ENCODE measurements around the gene VWCE.
"Not testable (repeated sequence)": the region's sequence is repeated elsewhere in the genome, so short reads cannot be mapped to it uniquely, and the experiment has no call there.

VWCE gene

DNA sequence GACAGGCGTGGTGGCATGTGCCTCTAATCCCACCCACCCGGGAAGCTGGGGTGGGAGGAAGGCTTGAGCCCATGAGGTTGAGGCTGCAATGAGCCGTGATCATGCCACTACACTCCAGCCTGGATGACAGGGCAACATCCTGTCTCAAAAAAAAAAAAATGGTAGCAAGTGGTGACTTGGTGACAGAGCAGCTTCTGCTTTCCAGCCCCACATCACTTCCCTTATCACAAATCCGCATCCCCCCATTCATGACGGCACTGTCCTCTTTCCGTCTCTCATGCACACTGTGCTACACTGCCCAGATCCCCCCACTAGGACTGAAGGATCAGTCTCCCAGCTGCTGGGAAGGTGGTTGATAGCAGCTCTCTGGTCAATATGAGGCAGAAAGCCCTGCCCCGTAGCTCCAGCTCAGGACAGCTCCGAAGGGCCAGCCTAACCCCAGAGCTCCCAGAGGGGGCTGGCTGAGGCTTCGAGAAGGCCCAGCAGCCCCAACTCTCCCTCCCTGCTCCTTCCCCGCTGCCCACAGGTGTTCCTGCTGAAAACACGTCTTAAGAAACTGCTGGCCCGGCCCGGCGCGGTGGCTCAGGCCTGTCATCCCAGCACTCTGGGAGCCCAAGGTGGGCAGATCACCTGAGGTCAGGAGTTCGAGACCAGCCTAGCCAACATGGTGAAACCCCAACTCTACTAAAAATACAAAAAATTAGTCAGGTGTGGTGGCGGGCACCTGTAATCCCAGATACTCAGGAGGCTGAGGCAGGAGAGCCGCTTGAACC lies 38.2 kb downstream of the VWCE start:
- no peak overlapping the region for H3K4me3 ChIP-seq (replicated peaks; ENCODE audit: insufficient read depth, low read length)
- peak; percentile 17 to 42 for DNase-seq (ENCODE audit: low read depth in 1 of 2, low spot score in 1 of 2)
- no peaks in the 10 kb centered on the region for H3K27me3 ChIP-seq (ENCODE audit: insufficient read depth, poor library complexity, severe bottlenecking)
- TF ChIP-seq POLR2AphosphoS5 (IDR thresholded peaks at IDR 0.05; ENCODE audit: low read depth) (no peak), SPI1 (IDR thresholded peaks at IDR 0.05; ENCODE audit: borderline replicate concordance, low read depth) (peak; percentile 69)
- TF ChIP-seq, protein P1, sequence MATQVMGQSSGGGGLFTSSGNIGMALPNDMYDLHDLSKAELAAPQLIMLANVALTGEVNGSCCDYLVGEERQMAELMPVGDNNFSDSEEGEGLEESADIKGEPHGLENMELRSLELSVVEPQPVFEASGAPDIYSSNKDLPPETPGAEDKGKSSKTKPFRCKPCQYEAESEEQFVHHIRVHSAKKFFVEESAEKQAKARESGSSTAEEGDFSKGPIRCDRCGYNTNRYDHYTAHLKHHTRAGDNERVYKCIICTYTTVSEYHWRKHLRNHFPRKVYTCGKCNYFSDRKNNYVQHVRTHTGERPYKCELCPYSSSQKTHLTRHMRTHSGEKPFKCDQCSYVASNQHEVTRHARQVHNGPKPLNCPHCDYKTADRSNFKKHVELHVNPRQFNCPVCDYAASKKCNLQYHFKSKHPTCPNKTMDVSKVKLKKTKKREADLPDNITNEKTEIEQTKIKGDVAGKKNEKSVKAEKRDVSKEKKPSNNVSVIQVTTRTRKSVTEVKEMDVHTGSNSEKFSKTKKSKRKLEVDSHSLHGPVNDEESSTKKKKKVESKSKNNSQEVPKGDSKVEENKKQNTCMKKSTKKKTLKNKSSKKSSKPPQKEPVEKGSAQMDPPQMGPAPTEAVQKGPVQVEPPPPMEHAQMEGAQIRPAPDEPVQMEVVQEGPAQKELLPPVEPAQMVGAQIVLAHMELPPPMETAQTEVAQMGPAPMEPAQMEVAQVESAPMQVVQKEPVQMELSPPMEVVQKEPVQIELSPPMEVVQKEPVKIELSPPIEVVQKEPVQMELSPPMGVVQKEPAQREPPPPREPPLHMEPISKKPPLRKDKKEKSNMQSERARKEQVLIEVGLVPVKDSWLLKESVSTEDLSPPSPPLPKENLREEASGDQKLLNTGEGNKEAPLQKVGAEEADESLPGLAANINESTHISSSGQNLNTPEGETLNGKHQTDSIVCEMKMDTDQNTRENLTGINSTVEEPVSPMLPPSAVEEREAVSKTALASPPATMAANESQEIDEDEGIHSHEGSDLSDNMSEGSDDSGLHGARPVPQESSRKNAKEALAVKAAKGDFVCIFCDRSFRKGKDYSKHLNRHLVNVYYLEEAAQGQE (IDR thresholded peaks at IDR 0.05; ENCODE audit: insufficient replicate concordance, low read depth): no peak
- H3K27ac ChIP-seq (replicated peaks): no peak overlapping the region

DNA sequence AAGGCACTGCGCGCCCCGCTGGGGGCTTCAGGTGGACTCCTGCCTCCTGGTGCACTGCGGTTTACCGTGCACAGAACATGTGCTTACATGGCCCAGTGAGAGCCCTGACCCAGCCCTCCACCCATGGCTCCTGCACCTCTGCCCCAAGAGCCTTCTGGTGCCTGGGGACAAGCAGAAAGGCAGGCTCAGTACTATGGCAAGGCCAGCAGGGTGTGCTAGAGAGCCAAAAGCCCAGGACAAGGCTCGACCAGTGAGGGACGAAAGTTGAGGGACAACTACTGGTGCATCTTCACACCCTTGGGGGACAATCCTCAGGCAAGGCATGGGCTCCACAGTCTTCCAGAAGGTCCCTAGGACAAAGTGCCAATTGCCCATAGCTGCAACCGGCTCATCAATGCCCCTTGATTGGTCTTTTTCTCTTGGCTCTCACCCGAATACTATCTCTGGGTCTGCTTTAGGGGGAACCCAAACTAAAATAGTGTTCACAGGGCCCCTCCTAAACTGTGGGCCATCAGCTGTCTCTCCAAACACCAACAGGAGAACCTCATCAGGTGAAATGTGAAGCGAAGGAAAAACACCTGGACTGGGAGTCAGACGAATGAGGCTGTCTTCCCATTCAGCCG lies 40.6 kb downstream of the VWCE start:
- DNase-seq (ENCODE audit: low read depth in 1 of 2, low spot score in 1 of 2): peak; percentile 43 to 69
- H3K27me3 ChIP-seq (ENCODE audit: insufficient read depth, poor library complexity, severe bottlenecking): no peaks in the 10 kb centered on the region
- no peak overlapping the region for H3K4me3 ChIP-seq (replicated peaks; ENCODE audit: insufficient read depth, low read length)
- H3K27ac ChIP-seq (replicated peaks): no peak overlapping the region
- TF ChIP-seq, protein P2, sequence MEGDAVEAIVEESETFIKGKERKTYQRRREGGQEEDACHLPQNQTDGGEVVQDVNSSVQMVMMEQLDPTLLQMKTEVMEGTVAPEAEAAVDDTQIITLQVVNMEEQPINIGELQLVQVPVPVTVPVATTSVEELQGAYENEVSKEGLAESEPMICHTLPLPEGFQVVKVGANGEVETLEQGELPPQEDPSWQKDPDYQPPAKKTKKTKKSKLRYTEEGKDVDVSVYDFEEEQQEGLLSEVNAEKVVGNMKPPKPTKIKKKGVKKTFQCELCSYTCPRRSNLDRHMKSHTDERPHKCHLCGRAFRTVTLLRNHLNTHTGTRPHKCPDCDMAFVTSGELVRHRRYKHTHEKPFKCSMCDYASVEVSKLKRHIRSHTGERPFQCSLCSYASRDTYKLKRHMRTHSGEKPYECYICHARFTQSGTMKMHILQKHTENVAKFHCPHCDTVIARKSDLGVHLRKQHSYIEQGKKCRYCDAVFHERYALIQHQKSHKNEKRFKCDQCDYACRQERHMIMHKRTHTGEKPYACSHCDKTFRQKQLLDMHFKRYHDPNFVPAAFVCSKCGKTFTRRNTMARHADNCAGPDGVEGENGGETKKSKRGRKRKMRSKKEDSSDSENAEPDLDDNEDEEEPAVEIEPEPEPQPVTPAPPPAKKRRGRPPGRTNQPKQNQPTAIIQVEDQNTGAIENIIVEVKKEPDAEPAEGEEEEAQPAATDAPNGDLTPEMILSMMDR (IDR thresholded peaks at IDR 0.05; ENCODE audit: insufficient read depth, low read length): peak; percentile 99
- no peak for TF ChIP-seq SPI1 (IDR thresholded peaks at IDR 0.05; ENCODE audit: borderline replicate concordance, low read depth)

DNA sequence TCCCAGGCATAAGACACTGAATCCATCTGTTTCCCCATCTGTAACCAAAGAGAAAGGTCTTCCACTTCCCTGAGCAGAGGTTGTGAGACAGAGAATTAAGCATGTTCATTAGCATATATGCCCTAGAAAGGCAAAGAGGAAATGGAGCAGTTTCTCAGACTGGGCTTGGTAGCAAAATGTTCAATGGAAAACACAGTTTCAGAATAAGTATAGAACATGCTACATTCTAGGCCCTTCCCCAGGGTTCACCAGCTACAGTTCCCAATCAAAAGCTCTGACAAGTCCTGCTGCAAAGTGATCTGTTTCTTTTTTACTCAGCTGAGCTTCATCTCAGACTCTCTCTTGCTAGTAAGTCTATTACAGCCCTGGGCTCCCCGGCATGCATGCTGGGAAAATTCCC lies 42.8 kb downstream of the VWCE start:
- not testable (repeated sequence) for H3K4me3 ChIP-seq (replicated peaks; ENCODE audit: insufficient read depth, low read length); H3K27me3 ChIP-seq (ENCODE audit: insufficient read depth, poor library complexity, severe bottlenecking); H3K27ac ChIP-seq (replicated peaks); DNase-seq (ENCODE audit: low read depth in 1 of 2, low spot score in 1 of 2)

DNA sequence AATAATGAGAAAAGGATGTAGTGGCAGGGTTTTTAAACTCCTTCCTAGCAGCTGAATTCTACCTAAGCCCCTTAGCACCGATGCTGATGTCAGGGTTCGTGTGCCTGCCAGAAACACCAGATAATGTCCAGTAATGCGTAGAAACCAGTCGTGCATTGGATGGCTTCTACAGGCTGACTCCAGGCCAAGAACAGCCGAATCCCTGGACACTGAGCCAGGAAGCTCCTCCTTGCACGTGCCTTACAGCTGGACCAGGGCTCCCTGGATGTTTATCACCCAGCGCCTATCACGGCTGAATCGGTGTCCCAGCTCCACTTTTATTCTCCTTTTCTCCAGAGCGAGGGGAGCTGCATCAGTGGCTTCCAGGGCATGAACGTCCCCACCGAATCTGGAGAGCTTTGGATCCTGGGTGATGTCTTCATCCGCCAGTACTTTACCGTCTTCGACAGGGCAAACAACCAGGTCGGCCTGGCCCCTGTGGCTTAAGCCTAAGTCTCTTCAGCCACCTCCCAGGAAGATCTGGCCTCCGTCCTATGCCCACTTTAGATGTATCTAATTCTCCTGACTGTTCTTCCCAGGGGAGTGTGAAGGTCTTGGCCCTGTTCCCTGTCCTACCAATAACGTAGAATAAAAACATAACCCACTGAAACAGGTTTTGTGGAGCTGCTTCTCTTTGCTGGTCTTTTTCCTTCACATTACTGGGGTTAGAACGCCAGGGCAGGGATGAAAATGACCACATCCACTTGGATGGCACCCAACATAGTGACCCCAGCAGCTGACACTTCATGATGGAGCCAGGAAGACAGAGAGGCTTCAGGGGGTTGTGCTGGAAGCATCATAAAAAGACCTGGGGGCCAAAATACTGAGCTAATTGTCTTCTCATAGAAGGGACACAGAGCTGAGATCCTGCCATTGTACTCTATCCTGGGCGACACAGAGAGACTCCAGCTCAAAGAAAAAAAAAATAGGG lies 44.0 kb downstream of the VWCE start:
- H3K4me3 ChIP-seq (replicated peaks; ENCODE audit: insufficient read depth, low read length); DNase-seq (ENCODE audit: low read depth in 1 of 2, low spot score in 1 of 2); H3K27me3 ChIP-seq (ENCODE audit: insufficient read depth, poor library complexity, severe bottlenecking); H3K27ac ChIP-seq (replicated peaks): not testable (repeated sequence)

DNA sequence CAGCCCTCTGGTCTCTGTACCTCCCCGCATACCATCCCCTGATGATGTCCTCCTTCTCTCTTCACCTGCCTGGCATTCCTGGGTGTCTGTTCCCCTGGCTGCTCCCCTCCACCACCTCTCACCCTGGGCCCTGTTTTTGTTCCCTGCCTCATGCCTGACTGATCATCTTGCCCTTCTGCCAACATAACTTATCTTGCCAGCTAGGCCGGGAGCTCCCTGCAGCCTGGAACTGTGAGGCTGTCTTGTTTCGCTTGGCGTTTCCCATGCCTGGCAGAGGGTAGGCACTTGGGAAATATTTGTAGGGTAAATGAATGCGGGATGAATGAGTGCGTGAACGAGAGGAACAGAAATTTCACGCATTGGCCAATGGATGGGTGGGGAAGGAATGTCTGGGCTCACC lies 45.9 kb downstream of the VWCE start:
- DNase-seq (ENCODE audit: low read depth in 1 of 2, low spot score in 1 of 2): not testable (repeated sequence)

DNA sequence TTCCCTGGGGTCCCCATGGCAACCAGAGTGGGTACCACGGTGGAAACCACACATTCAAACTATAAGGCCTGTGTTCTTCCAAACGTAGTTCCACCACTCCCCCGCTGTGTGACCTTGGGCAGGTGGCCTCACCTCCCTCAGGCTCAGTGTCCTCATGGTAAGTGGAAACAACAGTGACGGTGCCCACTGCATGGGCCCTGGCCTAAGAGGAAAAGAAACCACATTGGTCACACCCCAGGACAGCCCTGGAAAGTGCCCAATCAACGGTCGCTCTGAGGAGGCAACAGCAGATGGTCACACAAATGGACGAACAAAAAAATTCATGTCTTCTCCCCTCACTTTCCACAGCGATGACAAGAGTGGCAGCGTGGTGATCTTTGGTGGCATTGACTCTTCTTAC lies 47.0 kb downstream of the VWCE start:
- not testable (repeated sequence) for H3K27me3 ChIP-seq (ENCODE audit: insufficient read depth, poor library complexity, severe bottlenecking); DNase-seq (ENCODE audit: low read depth in 1 of 2, low spot score in 1 of 2)

More for the DNA sequence above, 45.9 kb downstream of the VWCE start:
- not testable (repeated sequence) for H3K4me3 ChIP-seq (replicated peaks; ENCODE audit: insufficient read depth, low read length); H3K27me3 ChIP-seq (ENCODE audit: insufficient read depth, poor library complexity, severe bottlenecking); H3K27ac ChIP-seq (replicated peaks)

DNA sequence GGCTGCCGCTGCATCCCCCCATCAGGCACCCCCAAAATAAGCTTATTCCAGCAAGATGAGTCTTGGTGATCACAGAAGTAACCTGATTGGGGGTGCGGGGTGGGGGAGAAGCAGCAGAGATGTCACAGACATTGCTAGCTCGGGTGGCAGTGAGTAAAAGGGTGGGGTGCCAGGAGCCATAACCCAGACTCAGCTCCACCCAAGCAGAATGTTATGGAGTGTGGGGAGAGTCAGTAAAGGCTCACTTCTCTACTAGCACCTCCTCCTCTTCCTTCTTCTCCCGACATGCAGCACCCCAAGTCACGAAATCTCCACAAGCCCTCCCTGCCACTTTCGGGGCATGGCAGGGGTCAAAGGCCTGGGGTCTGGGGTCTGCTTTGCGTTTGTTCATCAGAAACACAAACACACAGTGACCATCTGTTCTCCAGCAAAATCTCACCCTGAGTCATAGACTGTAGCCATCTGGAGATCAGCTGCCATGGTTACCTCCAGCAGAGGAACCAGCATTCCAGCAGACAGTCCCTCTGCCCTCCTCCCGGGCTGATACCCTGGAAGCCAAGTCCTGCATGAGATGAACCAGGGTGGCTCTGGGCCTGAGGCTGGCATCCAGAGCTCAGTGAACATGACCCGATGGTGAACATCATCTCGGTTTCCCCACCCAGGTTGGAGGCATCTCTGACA lies 49.7 kb downstream of the VWCE start:
- not testable (repeated sequence) for H3K4me3 ChIP-seq (replicated peaks; ENCODE audit: insufficient read depth, low read length); H3K27me3 ChIP-seq (ENCODE audit: insufficient read depth, poor library complexity, severe bottlenecking); H3K27ac ChIP-seq (replicated peaks); DNase-seq (ENCODE audit: low read depth in 1 of 2, low spot score in 1 of 2)

More for the DNA sequence above, 47.0 kb downstream of the VWCE start:
- not testable (repeated sequence) for H3K4me3 ChIP-seq (replicated peaks; ENCODE audit: insufficient read depth, low read length); H3K27ac ChIP-seq (replicated peaks)

DNA sequence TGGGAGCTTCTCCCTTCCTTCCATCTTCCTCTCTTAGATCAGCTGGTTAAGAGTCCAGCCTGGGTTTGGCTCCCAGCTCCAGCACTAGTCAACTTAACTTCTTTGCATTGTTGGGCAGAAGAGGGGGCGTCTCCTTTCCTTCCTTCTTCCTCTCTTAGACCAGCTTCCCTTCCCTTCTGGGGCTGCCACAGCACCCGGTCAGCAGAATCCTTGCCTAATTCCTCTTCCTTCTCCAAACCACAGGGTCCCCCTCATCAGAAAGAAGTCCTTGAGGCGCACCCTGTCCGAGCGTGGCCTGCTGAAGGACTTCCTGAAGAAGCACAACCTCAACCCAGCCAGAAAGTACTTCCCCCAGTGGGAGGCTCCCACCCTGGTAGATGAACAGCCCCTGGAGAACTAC lies 53.6 kb downstream of the VWCE start:
- not testable (repeated sequence) for H3K27me3 ChIP-seq (ENCODE audit: insufficient read depth, poor library complexity, severe bottlenecking); DNase-seq (ENCODE audit: low read depth in 1 of 2, low spot score in 1 of 2); H3K27ac ChIP-seq (replicated peaks); H3K4me3 ChIP-seq (replicated peaks; ENCODE audit: insufficient read depth, low read length)

DNA sequence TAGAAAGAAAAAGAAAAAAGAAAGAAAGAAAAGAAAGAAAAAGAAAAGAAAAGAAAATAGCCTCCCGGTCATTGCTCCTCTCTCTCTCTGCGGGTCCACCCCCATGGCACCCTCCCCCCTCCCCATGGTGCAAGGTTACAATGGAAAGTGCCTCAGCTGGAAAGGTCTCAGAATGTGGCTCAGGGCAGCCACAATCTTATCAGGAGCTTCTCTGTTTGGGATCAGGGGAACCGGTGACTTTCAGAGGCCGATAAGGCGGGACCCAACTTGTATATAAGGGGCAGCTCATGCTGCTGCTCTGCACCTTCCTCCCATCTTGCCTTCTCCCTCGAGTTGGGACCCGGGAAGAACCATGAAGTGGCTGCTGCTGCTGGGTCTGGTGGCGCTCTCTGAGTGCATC lies 54.2 kb downstream of the VWCE start, which contains the start of gene PGA5:
Gene PGA5, plus strand, starts transcription at position 301 of the 400 bp plus-strand sequence. Its CDS starts 52 bp downstream, at position 353.
- DNase-seq (ENCODE audit: low read depth in 1 of 2, low spot score in 1 of 2); H3K27ac ChIP-seq (replicated peaks); H3K27me3 ChIP-seq (ENCODE audit: insufficient read depth, poor library complexity, severe bottlenecking); H3K4me3 ChIP-seq (replicated peaks; ENCODE audit: insufficient read depth, low read length): not testable (repeated sequence)

DNA sequence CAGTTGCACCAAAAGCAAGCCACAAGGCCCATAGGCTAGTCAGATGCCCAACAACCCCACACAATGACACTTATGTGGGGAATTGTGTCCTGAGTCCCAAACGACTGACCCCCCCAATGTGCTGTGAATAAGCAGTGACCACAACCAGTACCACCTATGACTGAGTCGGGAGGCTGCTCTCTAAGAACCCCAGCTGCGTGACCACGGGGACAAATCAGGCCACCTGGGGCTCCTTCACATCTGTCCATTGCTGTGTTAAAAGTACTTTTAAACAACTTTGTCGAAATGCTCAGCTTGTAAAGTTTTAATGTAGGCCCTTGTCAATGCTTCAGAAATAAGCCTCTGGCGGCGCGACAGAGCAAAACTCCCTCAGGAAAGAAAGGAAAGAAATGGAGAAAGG lies 54.8 kb downstream of the VWCE start:
- H3K27ac ChIP-seq (replicated peaks); H3K4me3 ChIP-seq (replicated peaks; ENCODE audit: insufficient read depth, low read length); DNase-seq (ENCODE audit: low read depth in 1 of 2, low spot score in 1 of 2); H3K27me3 ChIP-seq (ENCODE audit: insufficient read depth, poor library complexity, severe bottlenecking): not testable (repeated sequence)

Data from HL-60 (cell line).